ENCODE measurements around the gene SMCHD1. TPM values are rescaled to one million over a fixed set of nuclear protein-coding genes. Genes with fewer than 3 reads are reported as not detected.
A peak's percentile ranks its signal among the peaks of the same experiment; 100 is the strongest.

SMCHD1 gene
- total RNA-seq, 4 donors from 2014 or later, result 41.0 to 179 (median 136) TPM

- 74 to 83% methylated on average over 4 to 8 of the region's 8 CpGs for WGBS, 2 donors (ENCODE audit: low coverage in 1 of 2)
- intact Hi-C loops (cut with DNase I; ENCODE audit: low total_unique reads) (no loop called here), in situ Hi-C loops (cut with MboI; ENCODE audit: low pct_ligation_motif_present in 1 of 4, low pct_unique_long_range_greater_than_20kb in 1 of 4, low sequenced_read_pairs in 3 of 4) (no loop called here)
- H3K36me3 ChIP-seq, result no peaks in the 10 kb centered on the region
- no peak for DNase-seq
- no peak overlapping the region for H3K4me3 ChIP-seq
- H3K4me1 ChIP-seq, result no peaks in the 10 kb centered on the region
- no peak overlapping the region for H3K27ac ChIP-seq
- H3K9me3 ChIP-seq, result no peaks in the 10 kb centered on the region
- no peak for TF ChIP-seq POLR2AphosphoS5 (IDR thresholded peaks at IDR 0.05)
- TF ChIP-seq CTCF (IDR thresholded peaks at IDR 0.05), result no peak
- TF ChIP-seq EP300 (IDR thresholded peaks at IDR 0.05; ENCODE audit: low read depth), result no peak
- no peak for TF ChIP-seq POLR2A (IDR thresholded peaks at IDR 0.05)
- H3K27me3 ChIP-seq, result peaks cover under 1% of the 10 kb centered on the region
Measured at GRCh38 chr18:2839202-2839601, 183.7 kb downstream of the SMCHD1 start.

- Histone ChIP-seq H3K27ac (no peak overlapping the region), H3K9me3 (no peaks in the 10 kb centered on the region), H3K27me3 (peaks cover 14% of the 10 kb centered on the region), H3K36me3 (no peaks in the 10 kb centered on the region), H3K4me3 (no peak overlapping the region), H3K4me1 (no peaks in the 10 kb centered on the region)
- in situ Hi-C loops (cut with MboI; ENCODE audit: low pct_ligation_motif_present in 1 of 4, low pct_unique_long_range_greater_than_20kb in 1 of 4, low sequenced_read_pairs in 3 of 4), result no loop called here
- intact Hi-C loops (cut with DNase I; ENCODE audit: low total_unique reads), result no loop called here
- TF ChIP-seq CTCF (IDR thresholded peaks at IDR 0.05) (no peak), EP300 (IDR thresholded peaks at IDR 0.05; ENCODE audit: low read depth) (no peak), POLR2AphosphoS5 (IDR thresholded peaks at IDR 0.05) (no peak), POLR2A (IDR thresholded peaks at IDR 0.05) (no peak)
- no peak for DNase-seq
- 100% methylated on average over 1 of the region's 1 CpG for WGBS, 2 donors (ENCODE audit: low coverage in 1 of 2)
Measured at GRCh38 chr18:2840521-2840920, 185.0 kb downstream of the SMCHD1 start.

- no peak overlapping the region for H3K4me3 ChIP-seq
- H3K27me3 ChIP-seq, result peaks cover 40% of the 10 kb centered on the region
- in situ Hi-C loops (cut with MboI; ENCODE audit: low pct_ligation_motif_present in 1 of 4, low pct_unique_long_range_greater_than_20kb in 1 of 4, low sequenced_read_pairs in 3 of 4) (no loop called here), intact Hi-C loops (cut with DNase I; ENCODE audit: low total_unique reads) (no loop called here)
- peak; percentile 27 for DNase-seq
- H3K9me3 ChIP-seq, result no peaks in the 10 kb centered on the region
- TF ChIP-seq CTCF (IDR thresholded peaks at IDR 0.05) (no peak), POLR2AphosphoS5 (IDR thresholded peaks at IDR 0.05) (no peak), POLR2A (IDR thresholded peaks at IDR 0.05) (no peak), EP300 (IDR thresholded peaks at IDR 0.05; ENCODE audit: low read depth) (no peak)
- peaks cover 11 to 18% (median 17%) of the 10 kb centered on the region in 4 donors for H3K4me1 ChIP-seq
- H3K36me3 ChIP-seq, result no peaks in the 10 kb centered on the region
- WGBS, 2 donors (ENCODE audit: low coverage in 1 of 2), result 79 to 90% methylated on average over 2 to 6 of the region's 6 CpGs
- H3K27ac ChIP-seq, result no peak overlapping the region
Measured at GRCh38 chr18:2843146-2843545, 187.6 kb downstream of the SMCHD1 start.

- 75 to 79% methylated on average over 4 of the region's 4 CpGs for WGBS, 2 donors (ENCODE audit: low coverage in 1 of 2)
- intact Hi-C loops (cut with DNase I; ENCODE audit: low total_unique reads) (no loop called here), in situ Hi-C loops (cut with MboI; ENCODE audit: low pct_ligation_motif_present in 1 of 4, low pct_unique_long_range_greater_than_20kb in 1 of 4, low sequenced_read_pairs in 3 of 4) (no loop called here)
- Histone ChIP-seq H3K4me3 (no peak overlapping the region), H3K4me1 (peaks cover 11 to 21% (median 18%) of the 10 kb centered on the region in 4 donors), H3K9me3 (no peaks in the 10 kb centered on the region), H3K27ac (peak overlapping the region in 1 of 4 donors; percentile 10), H3K36me3 (no peaks in the 10 kb centered on the region), H3K27me3 (peaks cover 60% of the 10 kb centered on the region)
- TF ChIP-seq POLR2A (IDR thresholded peaks at IDR 0.05) (no peak), CTCF (IDR thresholded peaks at IDR 0.05) (no peak), EP300 (IDR thresholded peaks at IDR 0.05; ENCODE audit: low read depth) (no peak), POLR2AphosphoS5 (IDR thresholded peaks at IDR 0.05) (no peak)
- no peak for DNase-seq
Measured at GRCh38 chr18:2845172-2845571, 189.6 kb downstream of the SMCHD1 start.

Data from transverse colon (tissue), 4 donors.